Liver (tissue), 9 donors: Measurements from ENCODE around the gene AGPAT1. TPM values are rescaled to one million over a fixed set of nuclear protein-coding genes. Genes with fewer than 3 reads are reported as not detected.

Experiments used
- DNase-seq: peaks from one replicate; pipeline ENCODE4 v3.0.0-alpha.2; 2017; ENCODE audit warnings: low spot score
- H3K27ac ChIP-seq, 2 donors: one replicate each; pipeline ENCODE4 v1.7.0; 2013; ENCODE audit warnings: inconsistent platforms in 2 of 2, low read length in 2 of 2, control low read depth in 1 of 2, low read depth in 1 of 2, mild to moderate bottlenecking in 1 of 2
- H3K27me3 ChIP-seq, 4 donors: one replicate each; pipeline versions ENCODE4 v1.6.1 to v1.7.0; 2013; ENCODE audit warnings: low read length in 3 of 4, inconsistent platforms in 1 of 4, mild to moderate bottlenecking in 1 of 4, moderate library complexity in 1 of 4; ENCODE audit not compliant: control insufficient read depth in 4 of 4, insufficient read depth in 4 of 4
- H3K36me3 ChIP-seq, 4 donors: one replicate each; pipeline versions ENCODE4 v1.6.1 to v1.7.0; 2013; ENCODE audit warnings: low read length in 3 of 4, mild to moderate bottlenecking in 3 of 4, low read depth in 1 of 4, moderate library complexity in 1 of 4; ENCODE audit not compliant: control insufficient read depth in 4 of 4, insufficient read depth in 3 of 4
- H3K4me1 ChIP-seq, 4 donors: one replicate each; pipeline versions ENCODE4 v1.6.1 to v1.7.0; 2013; ENCODE audit warnings: low read length in 3 of 4, mild to moderate bottlenecking in 3 of 4, moderate library complexity in 1 of 4; ENCODE audit not compliant: control insufficient read depth in 4 of 4, insufficient read depth in 4 of 4
- H3K4me3 ChIP-seq, 3 donors: one replicate each; pipeline versions ENCODE4 v1.6.1 to v1.7.0; 2013; ENCODE audit warnings: low read length in 3 of 3, control low read depth in 1 of 3, low read depth in 1 of 3, mild to moderate bottlenecking in 1 of 3
- H3K9ac ChIP-seq, 2 donors: one replicate each; pipeline ENCODE4 v1.7.0; 2013; ENCODE audit warnings: low read length in 2 of 2, mild to moderate bottlenecking in 2 of 2, moderate library complexity in 2 of 2, control low read depth in 1 of 2, low read depth in 1 of 2
- H3K9me3 ChIP-seq, 4 donors: one replicate each; pipeline versions ENCODE4 v1.6.1 to v1.7.0; 2013; ENCODE audit warnings: low read length in 3 of 4; ENCODE audit not compliant: control insufficient read depth in 4 of 4
- ATF3 ChIP-seq: IDR thresholded peaks from 2 replicates; pipeline ENCODE4 v1.6.1; 2016; ENCODE audit warnings: antibody characterized with exemption
- EGR1 ChIP-seq, 2 donors: IDR thresholded peaks; 2 replicates each; pipeline ENCODE4 v1.6.1; 2016 to 2018; ENCODE audit warnings: antibody characterized with exemption in 2 of 2, low read depth in 2 of 2
- FOXA1 ChIP-seq: IDR thresholded peaks from 2 replicates; pipeline ENCODE4 v1.6.1; 2016; ENCODE audit warnings: antibody characterized with exemption
- FOXA2 ChIP-seq: IDR thresholded peaks from 2 replicates; pipeline ENCODE4 v1.6.1; 2016; ENCODE audit warnings: antibody characterized with exemption
- GABPA ChIP-seq, 2 donors: IDR thresholded peaks in 1 of 2; conservative IDR thresholded peaks in 1 of 2; 2 replicates each; pipeline ENCODE4 v1.6.1; 2016; ENCODE audit warnings: antibody characterized with exemption in 2 of 2, mild to moderate bottlenecking in 1 of 2, moderate library complexity in 1 of 2
- HNF4A ChIP-seq, 2 donors: conservative IDR thresholded peaks; 2 replicates each; pipeline ENCODE4 v1.6.1; 2016; ENCODE audit warnings: antibody characterized with exemption in 2 of 2, mild to moderate bottlenecking in 2 of 2
- JUND ChIP-seq, 2 donors: IDR thresholded peaks; 2 replicates each; pipeline ENCODE4 v1.6.1; 2016; ENCODE audit warnings: antibody characterized with exemption in 2 of 2
- NR2F2 ChIP-seq: IDR thresholded peaks from 2 replicates; pipeline ENCODE4 v1.6.1; 2016; ENCODE audit warnings: antibody characterized with exemption
- RAD21 ChIP-seq, 2 donors: IDR thresholded peaks; 2 replicates each; pipeline ENCODE4 v1.6.1; 2016; ENCODE audit warnings: antibody characterized with exemption in 2 of 2, mild to moderate bottlenecking in 2 of 2
- RXRA ChIP-seq, 2 donors: IDR thresholded peaks; 2 replicates each; pipeline ENCODE4 v1.6.1; 2017 to 2018; ENCODE audit warnings: antibody characterized with exemption in 2 of 2, mild to moderate bottlenecking in 1 of 2
- SP1 ChIP-seq: IDR thresholded peaks from 2 replicates; pipeline ENCODE4 v1.6.1; 2018; ENCODE audit warnings: antibody characterized with exemption, mild to moderate bottlenecking
- TAF1 ChIP-seq: conservative IDR thresholded peaks from 2 replicates; pipeline ENCODE4 v1.6.1; 2016; ENCODE audit warnings: antibody characterized with exemption, mild to moderate bottlenecking
- YY1 ChIP-seq: IDR thresholded peaks from 2 replicates; pipeline ENCODE4 v1.6.1; 2016; ENCODE audit warnings: antibody characterized with exemption, mild to moderate bottlenecking
- ZBTB33 ChIP-seq: IDR thresholded peaks from 2 replicates; pipeline ENCODE4 v1.6.1; 2016; ENCODE audit warnings: antibody characterized with exemption
- WGBS: extraction: QIAGEN DNeasy Blood & Tissue Kit; methylation state at CpG from one replicate; pipeline ENCODE4 v1.1.7; 2013; 5-methylcytosine and 5-hydroxymethylcytosine counted together
- polyA plus RNA-seq, 2 donors: library from polyadenylated mRNA; stranded (reverse) in 1 of 2; unstranded in 1 of 2; fragments of 200-250 nt in 1 of 2; fragments of >200 nt in 1 of 2; fragmentation: Nextera tagmentation in 1 of 2; extraction: Ambion mirVana in 1 of 2; gene quantifications; one replicate each; pipeline versions ENCODE4 v1.2.1 to v1.2.3, GENCODE V29; 2013 to 2015
- total RNA-seq, 2 donors: library from RNA; depleted of rRNA; stranded (reverse); fragments of >200 nt; gene quantifications; one replicate each; pipeline ENCODE4 v1.2.3, GENCODE V29; 2014
- TF ChIP-seq, protein P1 (sequence below): fragments of 150-350 bp; IDR thresholded peaks from 2 replicates; pipeline ENCODE4 v1.5.1; 2017; ENCODE audit warnings: improper control_type of control experiment, low read depth, low read length; ENCODE audit not compliant: missing input control
- donor health status: healthy.
- donor health status: healthy.
- donor health status: healthy.
- donor health status: healthy.
- donor health status: healthy.

Gene AGPAT1
- total and polyA plus RNA-seq, 4 donors = 10.4 to 45.1 (median 17.5) TPM

DNA sequence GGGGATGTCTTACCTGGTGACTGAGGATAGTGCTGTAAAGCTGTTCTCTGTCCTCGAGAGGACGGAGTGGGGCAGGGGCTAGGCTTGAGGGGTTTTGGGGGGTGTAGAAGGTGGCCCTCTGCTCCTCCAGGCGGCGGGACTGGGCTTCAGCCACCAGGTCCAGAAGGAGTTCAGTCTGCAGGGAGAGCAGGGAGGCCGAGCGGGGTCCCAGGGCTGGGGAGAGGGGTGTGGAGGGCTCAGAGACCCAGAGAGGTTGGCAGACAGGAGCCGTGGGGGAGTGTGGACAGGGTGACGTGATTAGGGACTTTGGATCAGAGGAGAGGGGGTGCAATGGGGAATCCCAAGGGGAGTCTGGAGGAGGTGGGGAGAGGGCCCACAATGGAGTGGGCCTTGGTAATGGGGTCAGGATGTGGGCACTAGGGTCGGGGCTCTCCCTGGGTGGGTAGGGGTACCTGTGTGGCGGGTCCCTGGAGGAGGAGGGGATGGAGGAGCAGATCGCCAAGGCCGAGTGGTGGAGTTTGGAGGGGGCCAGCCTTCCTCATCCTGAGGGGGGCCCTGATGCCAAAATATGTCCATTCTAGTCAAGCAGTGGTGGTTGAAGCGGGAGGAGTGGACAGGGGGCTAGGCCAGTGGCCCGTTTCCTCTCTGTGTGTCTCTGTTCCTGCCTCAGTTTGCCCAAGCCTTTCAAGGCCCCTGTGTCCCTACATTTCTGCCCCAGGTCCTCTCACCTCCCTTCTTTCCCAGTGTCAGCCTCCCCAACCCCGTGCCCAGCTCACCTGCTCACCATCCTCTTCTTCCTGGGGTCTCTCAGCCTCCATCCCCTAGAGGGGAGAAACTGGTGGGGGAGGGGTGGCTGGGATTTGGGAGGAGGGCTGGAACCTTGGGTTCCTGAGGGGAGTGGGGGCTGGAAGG lies 16.1 kb upstream of the AGPAT1 start (continued):
- TF ChIP-seq ZBTB33 = no peak

DNA sequence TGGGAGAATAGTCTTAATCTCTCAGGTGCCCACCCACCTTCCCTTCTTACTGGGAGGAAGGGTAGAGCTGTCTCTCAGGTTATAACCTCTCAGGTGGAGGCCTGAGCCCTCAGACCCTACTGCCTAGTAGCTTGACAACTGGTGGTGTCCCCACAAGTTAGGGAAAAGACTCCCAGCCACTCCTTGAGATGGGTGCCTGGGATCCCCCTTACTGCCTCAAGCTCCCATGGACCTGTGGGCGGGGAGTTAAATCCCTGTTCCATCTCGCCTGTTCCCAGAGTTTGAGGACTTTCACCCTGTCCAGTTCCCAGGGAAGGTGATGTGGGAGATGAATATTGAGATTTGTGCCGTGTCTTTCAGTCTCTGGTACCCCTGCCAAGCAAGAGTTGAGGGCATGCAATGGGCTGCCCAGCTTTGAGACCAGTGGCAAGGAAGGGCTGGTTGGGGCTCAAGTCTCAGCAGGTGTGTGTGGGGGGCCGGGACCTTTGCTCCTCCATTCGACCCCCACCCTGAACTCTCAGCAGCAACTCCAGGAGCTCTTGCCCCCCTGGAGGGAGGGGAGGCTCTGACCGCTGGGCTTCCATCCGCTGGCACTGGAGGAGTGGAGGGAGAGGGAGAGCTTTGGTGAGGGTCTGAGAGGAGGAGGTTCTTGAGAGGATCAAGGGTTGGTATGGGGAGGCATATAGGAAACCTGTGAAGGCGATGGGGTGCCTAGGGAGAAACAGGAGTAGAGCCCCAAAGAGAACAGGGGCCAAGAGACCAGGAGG lies 15.2 kb upstream of the AGPAT1 start:
- Histone ChIP-seq H3K4me1 (peaks cover 8 to 34% (median 23%) of the 10 kb centered on the region in 4 donors), H3K27ac (peak overlapping the region; percentile 75 to 97), H3K36me3 (peaks cover 0 to 14% (median 8%) of the 10 kb centered on the region in 4 donors), H3K4me3 (peak overlapping the region in 1 of 3 donors; percentile 72), H3K9ac (peak overlapping the region; percentile 73 to 88), H3K9me3 (no peaks in the 10 kb centered on the region), H3K27me3 (no peaks in the 10 kb centered on the region)
- 77% methylated on average over 8 of the region's 8 CpGs for WGBS
- no peak for DNase-seq
- TF ChIP-seq JUND (IDR thresholded peaks at IDR 0.05) = no peak
- TF ChIP-seq EGR1 (IDR thresholded peaks at IDR 0.05; ENCODE audit: low read depth in 2 of 2) = no peak
- TF ChIP-seq FOXA1 = no peak
- TF ChIP-seq SP1 = no peak
- no peak for TF ChIP-seq HNF4A (conservative IDR thresholded peaks at IDR 0.05)
- no peak for TF ChIP-seq TAF1
- TF ChIP-seq NR2F2 = no peak
- TF ChIP-seq FOXA2 = no peak
- TF ChIP-seq, protein P1, sequence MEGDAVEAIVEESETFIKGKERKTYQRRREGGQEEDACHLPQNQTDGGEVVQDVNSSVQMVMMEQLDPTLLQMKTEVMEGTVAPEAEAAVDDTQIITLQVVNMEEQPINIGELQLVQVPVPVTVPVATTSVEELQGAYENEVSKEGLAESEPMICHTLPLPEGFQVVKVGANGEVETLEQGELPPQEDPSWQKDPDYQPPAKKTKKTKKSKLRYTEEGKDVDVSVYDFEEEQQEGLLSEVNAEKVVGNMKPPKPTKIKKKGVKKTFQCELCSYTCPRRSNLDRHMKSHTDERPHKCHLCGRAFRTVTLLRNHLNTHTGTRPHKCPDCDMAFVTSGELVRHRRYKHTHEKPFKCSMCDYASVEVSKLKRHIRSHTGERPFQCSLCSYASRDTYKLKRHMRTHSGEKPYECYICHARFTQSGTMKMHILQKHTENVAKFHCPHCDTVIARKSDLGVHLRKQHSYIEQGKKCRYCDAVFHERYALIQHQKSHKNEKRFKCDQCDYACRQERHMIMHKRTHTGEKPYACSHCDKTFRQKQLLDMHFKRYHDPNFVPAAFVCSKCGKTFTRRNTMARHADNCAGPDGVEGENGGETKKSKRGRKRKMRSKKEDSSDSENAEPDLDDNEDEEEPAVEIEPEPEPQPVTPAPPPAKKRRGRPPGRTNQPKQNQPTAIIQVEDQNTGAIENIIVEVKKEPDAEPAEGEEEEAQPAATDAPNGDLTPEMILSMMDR = no peak
- TF ChIP-seq RAD21 (IDR thresholded peaks at IDR 0.05) = no peak

DNA sequence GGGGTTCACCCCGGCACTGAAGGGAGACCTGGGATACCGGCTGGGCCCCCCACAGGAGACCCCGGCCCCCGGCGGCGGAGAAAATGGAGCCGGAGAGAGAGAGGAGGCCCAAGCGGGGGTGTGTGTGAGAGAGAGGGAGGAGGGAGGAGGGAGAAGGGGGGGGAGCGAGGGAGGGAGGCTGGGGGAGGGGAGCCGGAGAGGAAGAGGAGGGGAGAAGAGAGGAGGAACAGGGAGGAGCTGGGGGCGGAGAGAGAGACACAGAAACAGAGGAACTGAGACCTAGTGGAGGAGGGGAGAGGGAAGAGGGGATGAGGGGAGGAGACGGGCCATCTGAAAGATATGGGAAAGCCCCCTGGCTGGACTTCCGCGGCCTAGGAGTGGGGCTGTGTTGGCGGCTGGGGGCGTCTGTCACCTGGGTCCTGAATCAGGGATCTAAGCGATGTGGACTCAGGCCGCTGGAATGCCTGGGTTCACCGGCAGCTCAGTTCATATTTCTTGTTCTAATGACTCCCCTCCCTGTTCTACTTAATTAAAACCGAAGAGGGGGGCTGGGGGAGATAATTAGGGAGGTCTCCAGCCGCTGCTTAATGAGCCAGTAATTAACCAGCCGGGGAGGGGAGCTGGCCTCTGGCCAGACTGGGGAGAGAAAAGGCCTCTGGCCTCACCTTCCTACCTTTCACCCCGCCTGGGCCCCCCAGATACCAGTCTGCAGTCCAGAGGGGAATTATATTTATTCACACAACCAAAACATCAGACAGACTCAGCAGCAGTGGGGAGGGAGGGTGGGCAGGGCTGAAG lies 14.4 kb upstream of the AGPAT1 start, which contains the start of gene PBX2:
Gene PBX2 (minus strand): TSS at position 149 of the 798 bp plus-strand sequence. CDS start 287 bp downstream, outside the sequence.
- WGBS = 3% methylated on average over 23 of the region's 23 CpGs
- H3K9me3 ChIP-seq = no peaks in the 10 kb centered on the region
- peak within 1 kb of the TSS; percentile 75 to 97 for H3K27ac ChIP-seq
- H3K4me3 ChIP-seq = peak within 1 kb of the TSS; percentile 72 to 77 (median 73)
- no peaks in the 10 kb centered on the region for H3K27me3 ChIP-seq
- peaks cover 8 to 33% (median 22%) of the 10 kb centered on the region in 4 donors for H3K4me1 ChIP-seq
- peak; percentile 90 for DNase-seq
- H3K9ac ChIP-seq = peak within 1 kb of the TSS; percentile 88
- TF ChIP-seq FOXA1 (no peak), YY1 (peak; percentile 72), JUND (IDR thresholded peaks at IDR 0.05) (no peak), GABPA (IDR thresholded peaks at IDR 0.05 in 1 of 2, conservative IDR thresholded peaks at IDR 0.05 in 1 of 2) (peak in 1 of 2 donors; percentile 66), NR2F2 (peak; percentile 10), RAD21 (IDR thresholded peaks at IDR 0.05) (peak in 1 of 2 donors; percentile 36), HNF4A (conservative IDR thresholded peaks at IDR 0.05) (peak in 1 of 2 donors; percentile 4), ATF3 (no peak), SP1 (peak; percentile 45), EGR1 (IDR thresholded peaks at IDR 0.05; ENCODE audit: low read depth in 2 of 2) (no peak), RXRA (IDR thresholded peaks at IDR 0.05) (peak in 1 of 2 donors; percentile 31)
- TF ChIP-seq, protein P1 = no peak
- peaks cover 0 to 14% (median 8%) of the 10 kb centered on the region in 4 donors for H3K36me3 ChIP-seq
